SK-N-MC (cell line): ENCODE data around the gene TTC28.

Experiments
- DNase-seq: peaks from one replicate; pipeline ENCODE4 v3.0.0-alpha.2; 2011; ENCODE audit warnings: low read depth, low spot score
- H3K27ac ChIP-seq: fragments of 200-600 bp; sonication (generic); 2 replicates; pipeline ENCODE4 v1.5.1; 2016; ENCODE audit warnings: mixed run types
- H3K36me3 ChIP-seq: fragments of 200-600 bp; sonication (generic); 2 replicates; pipeline ENCODE4 v1.6.1; 2017; ENCODE audit warnings: antibody characterized with exemption, low read length, mixed read lengths; ENCODE audit not compliant: insufficient read depth
- H3K4me3 ChIP-seq: fragments of 200-600 bp; sonication (generic); 2 replicates; pipeline ENCODE4 v1.5.1; 2016
- H3K9ac ChIP-seq: fragments of 200-600 bp; sonication (generic); 2 replicates; pipeline ENCODE4 v1.8.0; 2017; ENCODE audit warnings: mixed run types, mixed read lengths; ENCODE audit not compliant: insufficient read length
- H3K9me3 ChIP-seq: fragments of 200-600 bp; sonication (generic); 2 replicates; pipeline ENCODE4 v1.6.1; 2017; ENCODE audit warnings: low read depth, mild to moderate bottlenecking, antibody characterized with exemption, low read length, moderate library complexity, mixed read lengths
- EZH2 ChIP-seq: fragments of 200-600 bp; sonication (generic); IDR thresholded peaks from one replicate; pipeline ENCODE4 v1.6.1; 2017; ENCODE audit warnings: antibody characterized with exemption
- FOXP2 ChIP-seq: optimal IDR thresholded peaks from 2 replicates; pipeline ENCODE3; 2011; ENCODE audit warnings: mild to moderate bottlenecking, moderate library complexity; ENCODE audit not compliant: insufficient read depth; ENCODE audit errors: extremely low read length, control extremely low read depth
- POLR2AphosphoS5 ChIP-seq: IDR thresholded peaks from 2 replicates; pipeline ENCODE4 v1.6.1; 2012; ENCODE audit warnings: mild to moderate bottlenecking, low read depth, low read length, borderline replicate concordance

The TTC28 gene

GRCh38 chr22:28442264-28442710, 237.4 kb downstream of the TTC28 start:
- H3K9me3 ChIP-seq = no peaks in the 10 kb centered on the region
- H3K27ac ChIP-seq = peak overlapping the region; percentile 79
- peak overlapping the region; percentile 74 for H3K9ac ChIP-seq
- no peak for TF ChIP-seq POLR2AphosphoS5
- H3K4me3 ChIP-seq = peak overlapping the region; percentile 79
- no peaks in the 10 kb centered on the region for H3K36me3 ChIP-seq
- DNase-seq = no peak

GRCh38 chr22:28441720-28442263, 237.8 kb downstream of the TTC28 start:
- H3K9me3 ChIP-seq = no peaks in the 10 kb centered on the region
- peak overlapping the region; percentile 16; the same call in 1 of the 2 replicates for H3K27ac ChIP-seq
- no peaks in the 10 kb centered on the region for H3K36me3 ChIP-seq
- H3K4me3 ChIP-seq = peak overlapping the region; percentile 79
- H3K9ac ChIP-seq = peak overlapping the region; percentile 74
- no peak for TF ChIP-seq POLR2AphosphoS5
- no peak for TF ChIP-seq FOXP2
- TF ChIP-seq EZH2 = no peak
- no peak for DNase-seq

DNA sequence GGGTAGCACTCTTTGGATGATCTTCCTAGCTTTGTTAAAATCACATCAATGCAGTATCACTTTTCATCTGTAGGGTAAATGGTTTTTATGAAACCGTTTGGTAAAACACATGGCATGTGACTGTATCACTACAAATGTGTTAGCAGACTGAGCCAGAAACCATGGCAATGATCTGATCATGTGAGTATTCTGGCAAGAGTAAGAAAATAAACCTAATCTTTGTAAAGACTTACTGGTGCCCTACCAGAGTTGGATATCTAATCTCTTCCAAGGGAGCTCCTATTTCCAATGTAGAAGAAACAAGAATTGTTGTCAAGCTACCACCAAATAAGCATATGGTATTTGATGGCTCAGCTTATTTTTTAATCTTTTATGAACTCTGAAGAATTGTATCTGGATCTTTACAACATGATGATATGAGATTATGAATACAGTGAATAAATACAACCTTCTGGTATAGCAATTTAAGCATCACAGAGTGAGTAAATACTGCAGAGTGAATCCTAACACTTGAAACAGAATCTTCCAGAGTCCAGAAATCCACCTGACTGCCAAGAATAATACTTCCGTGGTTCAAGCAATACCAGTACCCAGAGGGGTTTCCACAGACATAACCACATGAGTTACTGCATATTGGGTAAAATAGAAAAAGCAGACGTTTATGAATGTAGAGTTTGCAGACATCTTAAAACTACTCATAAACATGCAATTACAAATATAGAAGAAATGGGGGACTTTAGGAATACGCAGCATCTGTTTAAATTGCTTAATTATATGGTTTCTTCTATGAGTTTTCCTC, 238.8 kb downstream of the TTC28 start:
- TF ChIP-seq FOXP2 = no peak
- no peak for TF ChIP-seq POLR2AphosphoS5
- TF ChIP-seq EZH2 = no peak
- Histone ChIP-seq H3K27ac (peak overlapping the region; percentile 32; the same call in 1 of the 2 replicates), H3K4me3 (peak overlapping the region; percentile 24), H3K36me3 (no peaks in the 10 kb centered on the region), H3K9me3 (no peaks in the 10 kb centered on the region), H3K9ac (no peak overlapping the region)
- DNase-seq = no peak

DNA sequence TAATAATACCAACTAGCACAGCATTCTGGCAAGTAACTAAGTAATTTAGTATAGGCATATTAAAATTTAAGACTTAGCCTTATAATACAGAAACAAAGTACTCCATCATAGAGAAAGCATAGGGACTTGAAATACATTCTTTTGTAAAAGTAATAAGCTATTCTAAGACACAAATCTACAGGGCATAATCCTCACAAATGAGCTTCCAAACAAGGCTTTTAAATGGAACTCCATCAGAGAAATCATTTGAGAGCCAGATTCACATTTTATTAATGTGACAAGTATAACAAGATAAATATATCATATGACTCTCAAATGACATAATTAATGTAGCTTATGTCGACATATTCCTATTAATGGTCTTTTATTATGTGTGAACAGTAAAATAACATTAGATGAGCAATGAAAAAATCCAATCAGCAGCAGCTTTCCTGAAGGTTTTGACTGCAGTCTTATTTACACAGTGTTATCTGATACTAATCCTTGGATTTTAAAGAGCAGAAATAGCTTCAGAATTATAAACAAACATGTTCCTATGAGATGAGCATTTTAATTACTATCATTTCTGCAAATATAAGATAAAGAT, 241.4 kb downstream of the TTC28 start:
- H3K36me3 ChIP-seq = no peaks in the 10 kb centered on the region
- H3K9me3 ChIP-seq = no peaks in the 10 kb centered on the region
- TF ChIP-seq FOXP2 (no peak), POLR2AphosphoS5 (no peak), EZH2 (no peak)
- H3K9ac ChIP-seq = no peak overlapping the region
- H3K4me3 ChIP-seq = no peak overlapping the region
- DNase-seq = no peak
- no peak overlapping the region for H3K27ac ChIP-seq

DNA sequence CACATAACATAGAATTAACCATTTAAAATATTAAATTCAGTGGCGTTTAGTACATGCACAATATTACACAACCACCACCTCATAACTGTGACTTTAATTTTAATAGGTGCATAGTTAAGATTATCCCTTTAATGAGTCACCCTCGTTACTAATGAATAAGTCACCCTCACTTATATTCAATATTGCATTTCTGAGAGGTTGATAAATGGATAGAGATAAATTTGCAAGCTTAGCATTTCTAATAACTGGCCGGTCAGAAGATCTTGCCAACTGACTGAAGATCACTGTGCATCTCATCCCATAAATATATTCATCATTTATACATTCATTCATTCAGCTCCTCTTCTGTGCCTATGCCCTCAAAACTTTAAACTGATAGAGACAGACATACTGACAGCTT, 243.7 kb downstream of the TTC28 start:
- Histone ChIP-seq H3K4me3 (no peak overlapping the region), H3K27ac (no peak overlapping the region), H3K36me3 (no peaks in the 10 kb centered on the region), H3K9ac (no peak overlapping the region), H3K9me3 (no peaks in the 10 kb centered on the region)
- DNase-seq = no peak
- TF ChIP-seq FOXP2 = no peak
- no peak for TF ChIP-seq EZH2
- no peak for TF ChIP-seq POLR2AphosphoS5

- Histone ChIP-seq H3K4me3 (no peak overlapping the region), H3K27ac (no peak overlapping the region), H3K9ac (no peak overlapping the region), H3K9me3 (no peaks in the 10 kb centered on the region), H3K36me3 (no peaks in the 10 kb centered on the region)
- DNase-seq = no peak
- no peak for TF ChIP-seq POLR2AphosphoS5
- TF ChIP-seq EZH2 = no peak
- TF ChIP-seq FOXP2 = no peak
Observed at GRCh38 chr22:28435140-28435768, 244.4 kb downstream of the TTC28 start.

GRCh38 chr22:28430466-28431025, 249.1 kb downstream of the TTC28 start:
- H3K36me3 ChIP-seq = no peaks in the 10 kb centered on the region
- H3K9ac ChIP-seq = no peak overlapping the region
- H3K9me3 ChIP-seq = no peaks in the 10 kb centered on the region
- no peak overlapping the region for H3K27ac ChIP-seq
- TF ChIP-seq FOXP2 (no peak), EZH2 (no peak), POLR2AphosphoS5 (no peak)
- no peak overlapping the region for H3K4me3 ChIP-seq
- no peak for DNase-seq

DNA sequence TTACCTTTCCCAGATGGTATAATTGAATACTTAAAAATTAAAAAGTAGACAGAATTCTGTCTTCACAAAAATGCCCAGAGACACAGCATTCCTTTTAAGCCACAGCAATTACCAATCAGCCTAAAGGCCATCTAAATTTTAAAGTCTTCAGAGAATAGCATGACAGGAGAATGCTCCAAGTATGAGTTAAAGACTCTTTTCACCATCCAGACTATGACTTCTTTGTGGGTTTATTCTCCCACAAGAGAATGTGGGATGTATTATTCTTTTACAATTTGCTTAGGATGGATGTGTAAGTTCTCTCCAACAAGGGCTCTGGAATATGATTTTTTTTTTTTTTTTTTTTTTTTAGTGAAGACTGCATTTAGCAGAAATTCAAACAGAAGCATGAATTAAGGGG, 249.9 kb downstream of the TTC28 start:
- Histone ChIP-seq H3K9ac (no peak overlapping the region), H3K27ac (no peak overlapping the region), H3K9me3 (no peaks in the 10 kb centered on the region), H3K4me3 (no peak overlapping the region), H3K36me3 (no peaks in the 10 kb centered on the region)
- no peak for DNase-seq
- TF ChIP-seq FOXP2 = no peak
- no peak for TF ChIP-seq EZH2
- TF ChIP-seq POLR2AphosphoS5 = no peak
